ENCODE measurements around the gene PLEKHA7. TPM values are rescaled to one million over a fixed set of nuclear protein-coding genes. Genes with fewer than 3 reads are reported as not detected.

PLEKHA7 gene
- total RNA-seq, 4 donors from 2014 or later, result 23.6 to 47.5 (median 32.7) TPM

DNA sequence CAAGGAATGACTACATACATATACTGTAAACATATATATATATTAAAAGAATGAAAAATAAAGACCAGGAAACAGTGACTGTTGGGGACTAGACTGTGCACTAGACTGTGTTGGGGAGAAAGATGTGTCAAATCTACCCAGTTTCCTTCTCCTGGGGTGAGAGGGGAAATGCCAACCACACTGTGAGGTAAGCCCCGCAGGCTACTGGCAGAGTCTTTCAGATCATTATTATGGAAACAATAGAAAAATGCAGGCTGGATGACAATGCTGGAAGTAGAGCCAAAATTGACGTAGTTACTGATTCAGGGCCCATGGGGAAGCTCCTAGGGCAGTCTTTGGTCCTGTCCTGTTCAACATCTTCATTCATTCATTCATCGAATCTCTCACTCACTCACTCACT is 174.4 kb downstream of the PLEKHA7 start:
- H3K9me3 ChIP-seq, result no peaks in the 10 kb centered on the region
- peaks cover 19% of the 10 kb centered on the region for H3K36me3 ChIP-seq
- H3K27ac ChIP-seq, result no peak overlapping the region
- H3K27me3 ChIP-seq, result no peaks in the 10 kb centered on the region
- no peaks in the 10 kb centered on the region for H3K4me1 ChIP-seq
- no peak overlapping the region for H3K4me3 ChIP-seq
- DNase-seq (ENCODE audit: low spot score in 2 of 2), result no peak
- whole genome bisulfite sequencing, result 61% methylated on average over 3 of the region's 3 CpGs
- TF ChIP-seq POLR2AphosphoS5 (IDR thresholded peaks at IDR 0.05) (no peak), EP300 (IDR thresholded peaks at IDR 0.05) (no peak), POLR2A (IDR thresholded peaks at IDR 0.05) (no peak)
- TF ChIP-seq, protein P1, sequence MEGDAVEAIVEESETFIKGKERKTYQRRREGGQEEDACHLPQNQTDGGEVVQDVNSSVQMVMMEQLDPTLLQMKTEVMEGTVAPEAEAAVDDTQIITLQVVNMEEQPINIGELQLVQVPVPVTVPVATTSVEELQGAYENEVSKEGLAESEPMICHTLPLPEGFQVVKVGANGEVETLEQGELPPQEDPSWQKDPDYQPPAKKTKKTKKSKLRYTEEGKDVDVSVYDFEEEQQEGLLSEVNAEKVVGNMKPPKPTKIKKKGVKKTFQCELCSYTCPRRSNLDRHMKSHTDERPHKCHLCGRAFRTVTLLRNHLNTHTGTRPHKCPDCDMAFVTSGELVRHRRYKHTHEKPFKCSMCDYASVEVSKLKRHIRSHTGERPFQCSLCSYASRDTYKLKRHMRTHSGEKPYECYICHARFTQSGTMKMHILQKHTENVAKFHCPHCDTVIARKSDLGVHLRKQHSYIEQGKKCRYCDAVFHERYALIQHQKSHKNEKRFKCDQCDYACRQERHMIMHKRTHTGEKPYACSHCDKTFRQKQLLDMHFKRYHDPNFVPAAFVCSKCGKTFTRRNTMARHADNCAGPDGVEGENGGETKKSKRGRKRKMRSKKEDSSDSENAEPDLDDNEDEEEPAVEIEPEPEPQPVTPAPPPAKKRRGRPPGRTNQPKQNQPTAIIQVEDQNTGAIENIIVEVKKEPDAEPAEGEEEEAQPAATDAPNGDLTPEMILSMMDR (IDR thresholded peaks at IDR 0.05), result no peak

DNA sequence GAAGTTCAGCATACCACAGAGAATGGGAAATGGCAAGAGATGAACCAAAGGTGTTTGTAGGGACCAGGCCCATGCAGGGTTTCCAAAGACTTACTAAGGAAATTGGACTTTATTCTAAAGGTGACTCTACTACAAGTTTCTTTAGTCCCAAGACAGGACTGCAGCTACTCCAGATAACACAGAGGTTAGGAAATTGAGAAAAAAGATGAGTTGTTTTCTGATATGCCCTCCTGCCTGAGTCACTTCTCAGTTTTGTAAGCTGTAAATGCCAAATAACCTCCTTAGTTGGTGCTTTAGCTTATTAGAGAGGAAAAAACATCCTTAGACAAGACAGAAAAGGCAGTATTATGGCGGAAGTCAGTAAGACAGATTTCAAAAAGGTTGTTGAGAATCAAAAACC is 179.8 kb downstream of the PLEKHA7 start:
- H3K4me3 ChIP-seq, result no peak overlapping the region
- no peaks in the 10 kb centered on the region for H3K27me3 ChIP-seq
- TF ChIP-seq POLR2A (IDR thresholded peaks at IDR 0.05), result no peak
- TF ChIP-seq POLR2AphosphoS5 (IDR thresholded peaks at IDR 0.05), result no peak
- no peak for TF ChIP-seq EP300 (IDR thresholded peaks at IDR 0.05)
- TF ChIP-seq, protein P1 (IDR thresholded peaks at IDR 0.05), result no peak
- no peak overlapping the region for H3K27ac ChIP-seq
- no peaks in the 10 kb centered on the region for H3K9me3 ChIP-seq
- WGBS, result 88% methylated on average over 1 of the region's 1 CpG
- no peak for DNase-seq (ENCODE audit: low spot score in 2 of 2)
- no peaks in the 10 kb centered on the region for H3K4me1 ChIP-seq
- H3K36me3 ChIP-seq, result peaks cover 4% of the 10 kb centered on the region

DNA sequence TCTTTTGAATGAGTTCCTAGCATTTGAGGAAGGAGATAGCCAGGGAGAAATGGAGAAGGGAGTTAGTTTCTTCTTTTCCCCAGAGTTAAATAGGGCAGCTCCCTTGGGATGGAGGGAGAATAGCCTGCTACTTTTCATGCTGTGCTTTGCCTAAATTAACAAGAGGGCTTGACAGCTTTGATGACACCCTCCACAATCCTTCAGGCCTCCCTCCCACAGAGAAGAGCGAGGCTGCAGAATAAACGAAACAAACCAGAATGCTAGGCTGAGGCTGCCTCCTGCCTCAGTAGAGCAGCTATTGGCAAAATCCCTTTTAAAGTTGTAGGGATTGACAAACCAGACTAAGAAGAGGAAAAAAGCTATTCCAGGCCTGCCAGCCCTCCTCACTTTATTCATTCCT is 181.2 kb downstream of the PLEKHA7 start:
- peaks cover 4% of the 10 kb centered on the region for H3K36me3 ChIP-seq
- no peaks in the 10 kb centered on the region for H3K27me3 ChIP-seq
- no peak overlapping the region for H3K27ac ChIP-seq
- H3K4me1 ChIP-seq, result no peaks in the 10 kb centered on the region
- 89% methylated on average over 2 of the region's 2 CpGs for WGBS
- DNase-seq (ENCODE audit: low spot score in 2 of 2), result no peak
- H3K9me3 ChIP-seq, result no peaks in the 10 kb centered on the region
- TF ChIP-seq, protein P1 (IDR thresholded peaks at IDR 0.05), result no peak
- TF ChIP-seq POLR2AphosphoS5 (IDR thresholded peaks at IDR 0.05) (no peak), POLR2A (IDR thresholded peaks at IDR 0.05) (no peak), EP300 (IDR thresholded peaks at IDR 0.05) (no peak)
- H3K4me3 ChIP-seq, result no peak overlapping the region

DNA sequence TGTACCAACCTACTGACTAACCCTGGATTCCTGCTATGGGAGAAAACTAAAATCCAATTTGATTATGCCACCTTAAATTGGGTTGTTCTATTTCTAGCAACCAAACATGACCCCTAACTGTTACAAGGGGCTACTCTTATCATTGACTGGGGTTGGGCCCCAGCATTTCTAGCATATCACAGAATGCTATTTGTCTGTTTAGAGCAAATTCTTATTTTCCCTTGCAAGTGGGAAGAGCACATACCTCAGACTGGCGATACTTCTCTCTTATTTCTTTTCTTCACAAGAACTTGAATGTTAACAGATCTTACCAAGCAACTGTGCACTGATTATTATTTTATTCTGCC is 182.0 kb downstream of the PLEKHA7 start:
- Histone ChIP-seq H3K4me1 (no peaks in the 10 kb centered on the region), H3K9me3 (no peaks in the 10 kb centered on the region), H3K4me3 (no peak overlapping the region), H3K27ac (no peak overlapping the region), H3K27me3 (no peaks in the 10 kb centered on the region), H3K36me3 (peaks cover 4% of the 10 kb centered on the region)
- TF ChIP-seq, protein P1 (IDR thresholded peaks at IDR 0.05), result no peak
- TF ChIP-seq POLR2A (IDR thresholded peaks at IDR 0.05) (no peak), EP300 (IDR thresholded peaks at IDR 0.05) (no peak), POLR2AphosphoS5 (IDR thresholded peaks at IDR 0.05) (no peak)
- DNase-seq (ENCODE audit: low spot score in 2 of 2), result no peak
- 97% methylated on average over 1 of the region's 1 CpG for WGBS

DNA sequence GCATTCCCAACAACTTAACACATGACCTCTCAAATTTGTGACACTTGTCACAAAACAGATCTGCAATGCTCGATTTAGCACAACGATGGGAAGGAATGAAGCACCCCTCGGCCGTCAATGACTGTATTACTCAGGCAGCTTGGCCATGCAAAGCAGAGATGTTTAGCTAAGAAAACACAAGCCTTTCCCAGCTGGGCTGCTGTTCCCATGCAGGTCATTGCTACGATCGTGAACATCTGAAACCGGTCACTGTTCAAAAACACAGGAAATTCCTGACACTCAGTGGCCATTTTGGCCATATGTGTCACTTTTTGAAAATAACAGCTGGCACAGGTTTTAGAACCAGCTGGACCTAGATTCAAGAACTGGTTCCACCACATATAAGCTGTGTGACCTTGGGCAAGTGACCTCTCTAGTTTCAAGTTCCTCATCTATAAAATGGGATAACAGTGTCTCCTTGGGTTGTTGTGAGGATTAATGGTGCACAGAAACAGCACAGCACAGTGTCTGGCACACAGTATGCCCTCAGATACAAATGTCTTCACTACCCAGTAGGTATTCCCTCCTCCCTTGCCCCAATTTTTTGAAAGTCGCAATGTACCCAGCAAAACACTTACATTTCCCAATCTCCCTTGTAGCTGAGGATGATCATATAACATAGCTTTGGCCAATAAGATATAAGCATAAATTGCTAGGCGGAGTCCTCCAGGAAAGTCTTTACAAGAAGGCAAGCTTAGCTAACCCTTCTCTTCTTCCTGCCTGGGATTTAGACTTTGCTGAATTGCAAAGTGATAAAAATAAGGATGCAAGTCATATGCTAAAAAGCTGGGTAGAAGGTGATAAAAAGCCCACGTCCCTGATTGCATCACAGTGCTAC is 182.7 kb downstream of the PLEKHA7 start:
- Histone ChIP-seq H3K9me3 (no peaks in the 10 kb centered on the region), H3K4me3 (no peak overlapping the region), H3K27ac (no peak overlapping the region), H3K36me3 (peaks cover 4% of the 10 kb centered on the region), H3K27me3 (no peaks in the 10 kb centered on the region), H3K4me1 (no peaks in the 10 kb centered on the region)
- no peak for TF ChIP-seq POLR2A (IDR thresholded peaks at IDR 0.05)
- no peak for TF ChIP-seq POLR2AphosphoS5 (IDR thresholded peaks at IDR 0.05)
- TF ChIP-seq EP300 (IDR thresholded peaks at IDR 0.05), result no peak
- TF ChIP-seq, protein P1 (IDR thresholded peaks at IDR 0.05), result no peak
- DNase-seq (ENCODE audit: low spot score in 2 of 2), result no peak
- WGBS, result 79% methylated on average over 10 of the region's 10 CpGs

Data from suprapubic skin (tissue), 4 donors.